Measurements from ENCODE around the gene MS4A6E. TPM values are rescaled to one million over a fixed set of nuclear protein-coding genes. Genes with fewer than 3 reads are reported as not detected.
"Not testable (repeated sequence)": the region's sequence is repeated elsewhere in the genome, so short reads cannot be mapped to it uniquely, and the experiment has no call there.

The MS4A6E gene
- total RNA-seq, 2 donors from 2014 or later = not detected

DNA sequence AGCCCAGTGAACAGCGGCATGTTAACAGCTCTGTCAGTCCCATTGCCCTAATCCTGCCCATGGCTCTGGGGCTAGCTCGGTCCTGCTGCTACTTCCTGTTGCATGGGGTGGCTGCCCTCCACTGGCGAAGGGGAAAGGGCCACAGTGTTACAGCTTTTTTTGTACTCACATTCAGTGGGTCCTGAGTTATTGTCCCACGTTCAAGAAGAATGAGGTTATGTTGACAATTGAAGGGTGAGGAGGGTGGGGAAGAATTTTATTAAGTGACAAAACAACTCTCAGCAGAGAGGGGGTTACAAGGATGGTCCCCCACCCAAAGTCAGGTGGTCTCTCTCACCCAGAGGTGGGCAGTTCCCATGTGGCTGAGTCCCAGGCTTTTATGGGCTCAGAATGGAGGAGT is 33.6 kb downstream of the MS4A6E start:
- H3K4me1 ChIP-seq (ENCODE audit: control insufficient read depth in 1 of 2, low read depth in 2 of 2) = no peaks in the 10 kb centered on the region
- H3K4me3 ChIP-seq = no peak overlapping the region
- no peaks in the 10 kb centered on the region for H3K36me3 ChIP-seq
- no peaks in the 10 kb centered on the region for H3K27me3 ChIP-seq (replicated peaks; ENCODE audit: insufficient read depth)
- DNase-seq (ENCODE audit: low spot score) = no peak
- no peak for ATAC-seq (ENCODE audit: insufficient number of reproducible peaks, low FRiP score, low read depth)
- TF ChIP-seq, protein P1, sequence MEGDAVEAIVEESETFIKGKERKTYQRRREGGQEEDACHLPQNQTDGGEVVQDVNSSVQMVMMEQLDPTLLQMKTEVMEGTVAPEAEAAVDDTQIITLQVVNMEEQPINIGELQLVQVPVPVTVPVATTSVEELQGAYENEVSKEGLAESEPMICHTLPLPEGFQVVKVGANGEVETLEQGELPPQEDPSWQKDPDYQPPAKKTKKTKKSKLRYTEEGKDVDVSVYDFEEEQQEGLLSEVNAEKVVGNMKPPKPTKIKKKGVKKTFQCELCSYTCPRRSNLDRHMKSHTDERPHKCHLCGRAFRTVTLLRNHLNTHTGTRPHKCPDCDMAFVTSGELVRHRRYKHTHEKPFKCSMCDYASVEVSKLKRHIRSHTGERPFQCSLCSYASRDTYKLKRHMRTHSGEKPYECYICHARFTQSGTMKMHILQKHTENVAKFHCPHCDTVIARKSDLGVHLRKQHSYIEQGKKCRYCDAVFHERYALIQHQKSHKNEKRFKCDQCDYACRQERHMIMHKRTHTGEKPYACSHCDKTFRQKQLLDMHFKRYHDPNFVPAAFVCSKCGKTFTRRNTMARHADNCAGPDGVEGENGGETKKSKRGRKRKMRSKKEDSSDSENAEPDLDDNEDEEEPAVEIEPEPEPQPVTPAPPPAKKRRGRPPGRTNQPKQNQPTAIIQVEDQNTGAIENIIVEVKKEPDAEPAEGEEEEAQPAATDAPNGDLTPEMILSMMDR (IDR thresholded peaks at IDR 0.05) = no peak
- no peak overlapping the region for H3K27ac ChIP-seq
- H3K9me3 ChIP-seq = no peaks in the 10 kb centered on the region

- no peak overlapping the region for H3K4me3 ChIP-seq
- H3K27ac ChIP-seq = no peak overlapping the region
- TF ChIP-seq, protein P1 (IDR thresholded peaks at IDR 0.05) = no peak
- ATAC-seq (ENCODE audit: insufficient number of reproducible peaks, low FRiP score, low read depth) (no peak), DNase-seq (ENCODE audit: low spot score) (no peak)
- no peaks in the 10 kb centered on the region for H3K36me3 ChIP-seq
- no peaks in the 10 kb centered on the region for H3K4me1 ChIP-seq (ENCODE audit: control insufficient read depth in 1 of 2, low read depth in 2 of 2)
- no peaks in the 10 kb centered on the region for H3K27me3 ChIP-seq (replicated peaks; ENCODE audit: insufficient read depth)
- H3K9me3 ChIP-seq = no peaks in the 10 kb centered on the region
Measured at GRCh38 chr11:60362241-60362640, 35.2 kb downstream of the MS4A6E start.

DNA sequence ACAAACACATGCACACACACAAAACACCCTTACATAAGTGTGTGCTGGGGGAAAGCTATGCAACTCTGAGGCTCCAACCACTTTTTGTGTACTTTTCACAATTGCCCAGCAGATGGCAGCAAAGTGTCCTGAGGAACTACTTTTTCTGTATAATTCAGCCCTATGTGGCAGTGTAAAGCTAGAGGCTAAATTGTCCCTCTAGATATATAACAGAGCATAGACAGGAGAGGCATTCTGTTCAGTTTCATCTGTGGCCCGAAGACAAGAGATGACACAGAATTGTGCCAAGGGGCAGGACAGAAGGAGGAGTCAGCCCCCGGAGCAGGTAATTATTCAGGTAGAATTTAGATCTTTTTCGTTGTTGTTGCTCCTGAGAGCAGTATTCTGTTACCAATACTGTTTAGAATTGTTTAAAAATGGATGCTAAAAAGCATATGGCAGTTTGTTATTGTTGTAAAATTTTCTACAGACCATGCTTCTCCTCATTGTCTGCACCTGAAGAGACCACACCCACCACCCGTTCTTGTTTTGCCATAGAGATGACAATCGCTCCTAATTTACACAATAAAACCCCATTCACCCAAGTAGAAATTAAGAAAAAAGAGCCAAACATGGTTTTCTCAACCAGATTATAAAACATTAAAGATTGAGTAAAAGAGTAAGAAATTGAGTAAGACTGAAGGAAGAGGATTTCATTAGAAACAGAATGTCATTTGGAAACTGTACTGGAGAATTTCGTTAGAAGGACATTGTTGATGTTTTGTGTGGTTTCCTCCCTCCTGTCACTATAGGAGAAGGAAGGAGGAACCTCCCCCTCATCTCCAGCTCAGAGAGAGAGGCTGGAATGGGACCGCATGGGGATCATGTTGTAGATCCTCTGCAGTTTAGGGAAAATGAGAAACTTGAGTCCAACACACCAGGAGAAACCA is 36.8 kb downstream of the MS4A6E start:
- TF ChIP-seq, protein P1 (IDR thresholded peaks at IDR 0.05) = peak; percentile 50
- no peaks in the 10 kb centered on the region for H3K27me3 ChIP-seq (replicated peaks; ENCODE audit: insufficient read depth)
- H3K4me1 ChIP-seq (ENCODE audit: control insufficient read depth in 1 of 2, low read depth in 2 of 2) = no peaks in the 10 kb centered on the region
- no peak overlapping the region for H3K27ac ChIP-seq
- H3K4me3 ChIP-seq = peak overlapping the region; percentile 15
- DNase-seq (ENCODE audit: low spot score) (no peak), ATAC-seq (ENCODE audit: insufficient number of reproducible peaks, low FRiP score, low read depth) (no peak)
- no peaks in the 10 kb centered on the region for H3K9me3 ChIP-seq
- no peaks in the 10 kb centered on the region for H3K36me3 ChIP-seq

DNA sequence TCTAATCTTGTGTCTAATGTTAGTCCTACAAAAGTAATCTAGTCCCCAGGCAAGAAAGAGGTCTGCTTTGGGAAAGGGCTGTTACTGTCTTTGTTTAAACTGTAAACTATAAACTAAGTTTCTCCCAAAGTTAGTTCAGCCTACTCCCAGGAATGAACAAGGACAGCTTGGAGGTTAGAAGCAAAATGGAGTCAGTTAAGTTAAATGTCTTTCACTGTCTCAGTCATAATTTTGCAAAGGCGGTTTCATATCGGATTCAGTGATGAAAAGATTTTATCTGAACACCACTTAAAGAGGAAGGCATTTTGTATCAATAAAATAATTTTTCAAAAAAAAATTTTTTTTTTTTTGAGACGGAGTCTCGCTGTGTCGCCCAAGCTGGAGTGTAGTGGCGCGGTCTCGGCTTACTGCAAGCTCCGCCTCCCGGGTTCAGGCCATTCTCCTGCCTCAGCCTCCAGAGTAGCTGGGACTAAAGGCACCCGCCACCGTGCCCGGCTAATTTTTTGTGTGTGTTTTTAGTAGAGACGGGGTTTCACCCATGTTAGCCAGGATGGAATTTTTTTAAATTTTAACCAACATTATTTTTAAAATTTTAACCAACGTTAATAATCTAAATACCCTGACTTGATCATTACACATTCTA is 39.3 kb downstream of the MS4A6E start:
- not testable (repeated sequence) for DNase-seq (ENCODE audit: low spot score); H3K9me3 ChIP-seq; H3K4me1 ChIP-seq (ENCODE audit: control insufficient read depth in 1 of 2, low read depth in 2 of 2); H3K4me3 ChIP-seq; H3K36me3 ChIP-seq; H3K27ac ChIP-seq; H3K27me3 ChIP-seq (replicated peaks; ENCODE audit: insufficient read depth); ATAC-seq (ENCODE audit: insufficient number of reproducible peaks, low FRiP score, low read depth)

DNA sequence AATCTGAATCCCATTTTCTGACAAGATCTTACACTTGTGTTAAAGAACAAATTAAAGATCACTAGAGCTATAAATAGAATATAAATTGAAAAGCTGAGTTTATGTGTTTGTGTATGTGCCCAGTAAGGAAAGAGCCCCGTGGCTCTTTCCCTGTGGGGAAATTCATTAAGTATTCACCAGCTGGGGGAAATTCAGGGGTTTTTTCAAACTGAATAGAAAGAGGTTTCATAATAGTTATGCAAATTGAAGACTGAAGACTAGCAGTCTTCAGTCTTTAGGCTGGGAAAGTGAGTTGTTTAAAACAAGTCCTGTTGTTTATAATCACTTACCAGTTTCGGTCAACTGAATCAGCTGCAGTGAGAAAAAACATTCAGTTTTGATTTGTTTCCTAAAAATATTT is 40.0 kb downstream of the MS4A6E start:
- Histone ChIP-seq H3K4me3 (no peak overlapping the region), H3K4me1 (ENCODE audit: control insufficient read depth in 1 of 2, low read depth in 2 of 2) (no peaks in the 10 kb centered on the region), H3K9me3 (no peaks in the 10 kb centered on the region), H3K27me3 (replicated peaks; ENCODE audit: insufficient read depth) (no peaks in the 10 kb centered on the region), H3K27ac (no peak overlapping the region), H3K36me3 (no peaks in the 10 kb centered on the region)
- TF ChIP-seq, protein P1 (IDR thresholded peaks at IDR 0.05) = no peak
- ATAC-seq (ENCODE audit: insufficient number of reproducible peaks, low FRiP score, low read depth) = no peak
- DNase-seq (ENCODE audit: low spot score) = no peak

Measured in thoracic aorta (tissue), 2 donors.